NK-92 treated with Interleukin-12 subunit alpha and Interleukin-12 subunit beta, amount 100 ng/mL, for 24 hours (cell line): ENCODE results near the gene KCTD17.

ENCODE experiments used
- DNase-seq: peaks from one replicate; lab custom pipeline; 2025; lab: John Stamatoyannopoulos, UW

Gene KCTD17

DNA sequence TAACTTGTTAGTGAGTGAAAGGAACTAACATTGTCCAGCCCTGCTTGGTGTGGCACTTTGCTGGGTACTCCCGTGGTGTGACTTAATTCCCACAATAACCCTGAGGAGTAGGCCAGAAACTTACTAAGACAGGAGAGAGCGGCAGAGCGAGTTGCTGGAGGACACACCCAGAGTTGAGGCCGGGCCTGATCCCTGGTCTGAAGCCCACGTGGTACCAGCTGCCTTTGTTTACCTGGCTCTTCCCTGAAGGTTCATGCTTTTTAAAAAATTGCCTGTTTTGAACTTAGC lies 31.4 kb upstream of the KCTD17 start:
- DNase-seq = no peak

DNA sequence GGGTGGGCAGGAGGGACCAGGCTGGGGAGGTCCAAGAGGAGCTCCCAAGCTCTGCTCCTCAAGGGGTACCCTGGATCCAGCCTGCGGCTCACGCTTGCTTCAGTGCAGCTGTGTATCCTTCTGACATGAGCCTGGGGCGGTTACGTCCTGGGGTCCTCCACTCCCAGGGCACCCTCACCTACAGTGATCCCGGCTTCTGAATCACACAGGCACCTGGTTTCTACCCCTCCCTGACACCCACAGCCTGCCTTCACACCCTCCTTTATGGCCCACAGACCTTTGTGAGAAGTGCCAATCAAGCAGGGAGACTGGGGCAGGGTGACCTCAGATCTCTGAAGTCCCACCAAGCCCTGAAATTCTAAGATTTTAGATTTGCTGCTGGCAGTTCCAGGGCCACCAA lies 30.5 kb upstream of the KCTD17 start:
- no peak for DNase-seq

DNA sequence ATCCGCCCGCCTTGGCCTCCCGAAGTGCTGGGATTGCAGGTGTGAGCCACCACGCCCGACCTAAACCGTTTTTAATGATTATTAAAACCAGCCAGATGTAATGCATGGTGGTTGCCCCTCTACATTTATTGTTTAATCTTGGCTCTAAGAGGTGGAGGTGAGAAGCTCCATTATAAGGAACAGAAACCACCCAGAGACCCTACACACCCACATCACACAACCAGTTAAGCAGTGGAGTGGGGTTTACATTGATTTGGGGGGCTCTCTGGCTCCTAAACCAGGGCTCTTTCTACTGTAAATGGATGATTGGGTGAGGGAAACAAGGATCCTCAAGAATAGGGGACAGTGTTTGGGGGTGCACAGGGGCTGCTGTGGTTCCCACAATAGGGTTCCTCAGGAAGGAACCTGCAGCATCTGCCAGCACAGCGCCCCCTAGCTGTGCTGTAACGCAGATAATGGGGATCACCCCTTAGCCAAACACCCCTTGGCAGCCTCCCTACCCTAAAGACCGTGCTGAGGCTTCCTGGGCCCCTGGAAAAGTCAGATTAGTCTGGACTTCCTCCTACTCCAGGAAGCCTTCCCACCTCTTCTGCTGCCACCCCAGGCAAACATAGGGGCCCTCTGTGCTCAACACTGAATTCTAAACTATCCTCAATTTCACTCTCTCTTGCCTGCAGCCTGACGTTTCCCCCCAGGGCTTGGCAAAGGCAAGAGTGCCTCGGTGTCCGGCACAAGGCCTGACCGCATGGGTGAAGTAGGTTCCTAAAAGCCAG lies 29.6 kb upstream of the KCTD17 start:
- peak; percentile 20 for DNase-seq

GRCh38 chr22:37022483-37023337 lies 28.8 kb upstream of the KCTD17 start:
- DNase-seq = no peak

DNA sequence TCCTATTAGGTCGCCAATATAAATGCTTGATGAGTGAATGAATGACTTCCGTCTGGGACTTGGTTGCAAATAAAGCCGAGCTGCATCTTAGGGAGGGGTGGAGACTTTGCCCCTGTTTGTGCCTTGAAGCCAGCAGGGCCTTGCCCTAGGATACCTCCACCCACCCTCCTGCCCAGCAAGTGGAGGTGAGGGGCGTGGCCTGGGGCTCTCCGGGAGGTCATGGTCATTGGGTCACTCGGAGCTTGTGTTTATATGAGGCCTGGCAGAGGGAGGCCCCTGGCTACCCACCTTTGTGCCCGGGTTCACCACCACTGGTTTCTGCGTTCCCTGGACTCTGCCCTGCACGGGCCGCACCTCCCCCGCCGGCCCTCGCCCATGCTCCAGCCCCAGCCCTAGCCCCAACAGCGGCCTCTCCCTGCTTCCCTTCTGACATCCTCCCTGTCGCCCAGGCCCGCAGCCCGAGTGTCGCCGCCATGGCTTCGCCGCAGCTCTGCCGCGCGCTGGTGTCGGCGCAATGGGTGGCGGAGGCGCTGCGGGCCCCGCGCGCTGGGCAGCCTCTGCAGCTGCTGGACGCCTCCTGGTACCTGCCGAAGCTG lies 27.7 kb upstream of the KCTD17 start:
- no peak for DNase-seq

- no peak for DNase-seq
These were observed 27.0 kb upstream of the KCTD17 start for GRCh38 chr22:37024339-37025157.

GRCh38 chr22:37025500-37026070 lies 26.0 kb upstream of the KCTD17 start:
- no peak for DNase-seq

- DNase-seq = no peak
These were observed 25.2 kb upstream of the KCTD17 start for GRCh38 chr22:37026325-37026724.

DNA sequence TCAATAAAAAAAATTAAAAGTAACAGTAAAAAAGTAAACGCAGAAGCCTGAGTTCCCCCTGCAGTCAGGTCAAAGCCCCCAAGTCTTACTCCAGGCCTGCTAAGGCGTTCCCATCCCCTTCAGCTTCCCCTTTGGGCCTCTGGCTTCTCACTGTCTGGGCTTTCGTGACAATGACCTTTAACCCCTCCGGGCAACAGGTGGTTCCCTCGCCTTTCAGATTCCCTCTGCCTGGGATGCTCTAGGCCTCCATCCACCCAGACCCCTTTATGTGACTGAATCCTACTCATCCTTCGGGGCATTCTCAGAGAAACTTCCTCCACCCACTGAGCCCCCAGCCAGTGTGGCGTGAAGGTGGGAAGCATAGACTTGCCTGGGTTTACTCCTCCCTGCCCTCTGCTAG lies 24.0 kb upstream of the KCTD17 start:
- no peak for DNase-seq

- DNase-seq = no peak
These were observed 22.6 kb upstream of the KCTD17 start for GRCh38 chr22:37028692-37029674.

GRCh38 chr22:37030560-37031281 lies 20.8 kb upstream of the KCTD17 start:
- no peak for DNase-seq

GRCh38 chr22:37032134-37032534 lies 19.4 kb upstream of the KCTD17 start:
- DNase-seq = no peak

DNA sequence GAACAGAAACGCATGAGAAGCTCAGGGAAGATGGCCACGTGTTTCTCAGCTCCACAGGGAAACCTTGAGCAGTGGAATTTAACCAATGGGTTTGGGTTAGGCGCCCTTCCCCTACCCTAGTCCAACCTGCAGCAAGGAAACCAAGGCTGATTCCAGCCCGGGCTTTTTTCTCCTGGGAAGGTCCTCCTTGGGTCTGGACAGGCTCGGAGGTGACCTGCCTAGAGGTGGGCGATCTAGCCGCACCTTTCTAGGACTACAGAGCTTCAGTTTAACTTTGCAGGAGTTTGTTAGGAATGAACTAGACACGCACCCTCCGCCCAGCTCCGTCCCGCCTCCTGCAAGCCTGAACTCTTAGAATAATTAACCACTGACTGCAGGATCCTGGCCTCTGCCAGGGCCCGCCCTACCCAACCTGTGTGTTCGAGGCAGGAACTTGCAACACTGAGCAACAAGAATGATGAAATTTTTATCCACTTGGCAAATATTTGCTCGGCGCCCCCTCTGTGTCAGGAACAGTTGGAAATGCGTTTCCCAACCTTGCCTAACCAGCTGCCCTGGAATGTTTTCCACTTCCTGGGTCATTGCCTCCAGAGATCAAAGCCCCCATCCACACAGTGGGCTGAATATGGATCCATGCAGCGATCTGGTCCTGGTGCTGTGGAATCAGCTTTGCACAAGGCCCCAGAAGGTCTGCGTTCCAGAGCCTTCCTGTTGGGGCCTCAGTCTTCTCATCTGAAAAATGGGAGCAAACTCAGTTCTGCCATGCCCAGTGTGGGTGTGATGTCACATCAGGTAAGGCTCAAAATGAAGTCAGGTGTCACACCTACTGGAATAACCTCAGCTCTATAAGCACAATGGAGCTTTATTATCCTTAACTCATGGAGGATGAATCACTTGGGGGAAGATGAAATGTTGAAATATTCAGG lies 18.7 kb upstream of the KCTD17 start:
- DNase-seq = no peak

GRCh38 chr22:37033605-37034430 lies 17.7 kb upstream of the KCTD17 start:
- DNase-seq = no peak

DNA sequence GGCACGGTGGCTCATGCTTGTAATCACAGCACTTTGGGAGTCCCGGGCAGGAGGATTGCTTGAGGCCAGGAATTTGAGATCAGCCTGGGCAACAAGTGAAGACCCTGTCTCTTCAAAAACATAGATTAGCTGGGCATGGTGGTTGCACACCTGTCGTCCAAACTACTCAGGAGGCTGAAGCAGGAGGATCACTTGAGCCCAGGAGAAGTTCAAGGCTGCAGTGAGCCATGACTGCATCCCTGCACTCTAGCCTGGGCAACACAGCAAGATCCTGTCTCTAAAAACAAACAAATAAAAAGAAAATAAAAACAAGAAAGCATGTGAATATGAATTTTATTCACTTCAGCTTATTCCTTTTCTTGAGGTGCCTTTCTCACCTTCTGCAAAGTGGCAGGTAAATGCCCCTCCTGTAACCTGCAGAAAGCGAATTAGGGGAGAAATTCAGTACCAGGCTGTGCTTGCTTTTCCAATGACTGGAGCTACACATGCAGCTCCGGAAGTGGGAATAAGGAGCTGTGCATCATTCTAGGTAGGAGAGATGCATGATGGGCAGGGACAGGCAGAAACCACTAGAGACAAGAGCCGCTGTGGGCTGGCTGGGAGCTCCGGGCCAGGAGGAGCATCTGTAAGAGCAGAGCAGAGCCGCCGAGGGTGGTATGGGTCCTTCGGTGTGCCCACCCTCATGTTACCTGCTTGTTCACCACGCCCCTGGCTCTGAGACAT lies 14.7 kb upstream of the KCTD17 start:
- DNase-seq = no peak

DNA sequence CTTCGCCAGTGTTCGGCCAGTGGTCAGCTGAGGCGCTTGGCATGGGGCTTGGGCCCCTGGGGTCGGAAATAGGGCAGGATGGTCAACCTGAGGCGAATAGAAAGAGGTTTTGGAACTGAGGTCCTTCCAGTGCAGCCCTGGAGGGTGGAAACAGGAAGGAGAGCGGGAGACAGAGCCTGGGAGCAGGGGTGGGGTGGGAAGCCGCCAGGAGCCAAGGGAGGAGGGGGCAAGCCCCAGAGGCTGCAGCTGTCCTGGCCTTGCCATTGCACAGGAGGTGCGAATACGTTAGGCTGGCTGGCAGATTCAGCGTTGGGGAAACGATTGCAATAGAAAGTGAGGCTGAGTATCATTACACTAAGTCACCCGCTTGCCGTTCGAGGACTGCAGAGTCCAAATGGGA lies 13.9 kb upstream of the KCTD17 start:
- no peak for DNase-seq

DNA sequence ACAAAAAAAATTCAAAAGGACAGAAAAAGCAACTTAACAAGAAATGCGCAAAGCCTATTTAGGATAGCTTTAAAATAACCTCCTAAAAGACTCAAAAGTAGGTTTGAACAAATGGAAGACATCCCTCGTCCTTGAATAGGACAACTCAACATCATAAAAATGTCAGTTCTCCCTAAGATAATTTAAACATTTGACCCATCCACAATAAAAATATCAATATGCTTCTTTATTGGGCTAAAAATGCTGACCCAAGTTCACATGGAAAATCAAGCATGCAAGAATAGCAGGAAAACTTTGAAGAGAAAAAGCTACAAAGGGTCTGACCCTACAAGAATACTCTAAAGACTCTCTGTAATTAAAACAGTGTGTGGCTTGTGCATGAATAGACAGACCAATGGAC lies 12.1 kb upstream of the KCTD17 start:
- DNase-seq = no peak
